Measurements from ENCODE around the gene IGSF21. TPM values are rescaled to one million over a fixed set of nuclear protein-coding genes. Genes with fewer than 3 reads are reported as not detected.

The IGSF21 gene
- polyA plus RNA-seq, 2 of the 4 experiments (the other 2 are of a cell fraction): not detected

DNA sequence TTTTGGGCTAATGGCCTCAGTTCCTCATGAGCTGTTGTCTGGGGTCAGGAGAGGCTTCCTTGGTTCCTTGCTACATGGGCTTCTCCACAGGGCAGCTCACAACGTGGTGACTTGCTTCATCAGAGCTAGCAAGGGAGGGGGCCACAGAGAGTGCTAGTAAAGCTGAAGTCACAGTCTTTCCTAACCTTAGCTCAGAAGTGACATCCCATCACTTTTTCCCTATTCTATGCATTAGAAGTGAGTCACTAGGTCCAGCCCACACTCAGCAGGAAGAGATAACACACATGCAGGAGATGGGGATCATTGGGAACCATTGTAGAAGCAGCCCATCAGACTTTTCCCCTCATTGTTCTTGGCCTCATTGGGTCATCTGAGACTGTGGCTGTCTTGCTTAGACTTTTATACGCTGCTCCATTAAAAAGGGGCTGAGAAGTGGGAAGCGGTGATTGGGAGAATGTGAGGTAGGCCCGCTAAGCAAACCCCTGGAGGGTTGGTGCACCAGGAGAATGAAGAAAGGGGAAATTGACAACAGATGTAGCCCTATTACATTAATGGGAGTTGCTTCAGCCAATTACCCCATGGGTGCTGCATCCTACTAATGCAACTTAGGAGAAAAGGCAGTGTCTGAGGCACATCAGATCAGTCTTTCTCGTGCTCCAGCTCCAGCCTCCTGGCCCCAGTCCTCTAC, 22.1 kb upstream of the IGSF21 start:
- 28% methylated on average over 5 of the region's 5 CpGs for WGBS (ENCODE audit: missing lambda C conversion rate)
- DNase-seq (ENCODE audit: low read depth in 1 of 2, low spot score in 1 of 2) (no peak), FAIRE-seq (no peak), ATAC-seq (no peak)
- no peak for TF ChIP-seq RARB (CRISPR knock-in tag; IDR thresholded peaks at IDR 0.05)
- TF ChIP-seq FOXS1 (CRISPR knock-in tag; IDR thresholded peaks at IDR 0.05): no peak
- TF ChIP-seq CHD4 (IDR thresholded peaks at IDR 0.05; ENCODE audit: borderline replicate concordance): no peak
- TF ChIP-seq HOXB13 (CRISPR knock-in tag; IDR thresholded peaks at IDR 0.05; ENCODE audit: low read depth): no peak
- no peak for TF ChIP-seq GATA3 (IDR thresholded peaks at IDR 0.05; ENCODE audit: borderline replicate concordance)
- no peak for TF ChIP-seq HES2 (IDR thresholded peaks at IDR 0.05)
- no peak for TF ChIP-seq ZSCAN20 (CRISPR knock-in tag; IDR thresholded peaks at IDR 0.05)
- TF ChIP-seq, protein P1, sequence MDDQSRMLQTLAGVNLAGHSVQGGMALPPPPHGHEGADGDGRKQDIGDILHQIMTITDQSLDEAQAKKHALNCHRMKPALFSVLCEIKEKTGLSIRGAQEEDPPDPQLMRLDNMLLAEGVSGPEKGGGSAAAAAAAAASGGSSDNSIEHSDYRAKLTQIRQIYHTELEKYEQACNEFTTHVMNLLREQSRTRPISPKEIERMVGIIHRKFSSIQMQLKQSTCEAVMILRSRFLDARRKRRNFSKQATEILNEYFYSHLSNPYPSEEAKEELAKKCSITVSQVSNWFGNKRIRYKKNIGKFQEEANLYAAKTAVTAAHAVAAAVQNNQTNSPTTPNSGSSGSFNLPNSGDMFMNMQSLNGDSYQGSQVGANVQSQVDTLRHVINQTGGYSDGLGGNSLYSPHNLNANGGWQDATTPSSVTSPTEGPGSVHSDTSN (IDR thresholded peaks at IDR 0.05): no peak
- TF ChIP-seq MAZ (IDR thresholded peaks at IDR 0.05; ENCODE audit: borderline replicate concordance, low read depth, low read length): no peak
- TF ChIP-seq RFX5 (IDR thresholded peaks at IDR 0.05): no peak
- no peak for TF ChIP-seq JUN (IDR thresholded peaks at IDR 0.05)
- no peak for TF ChIP-seq HDAC2 (IDR thresholded peaks at IDR 0.05)
- ChIA-PET POLR2A (no interaction called here), CTCF (interaction anchor here (1.7 kb wide), 1 partner anchor 15 kb away, joined by 5 read pairs; no protein-coding TSS in a partner anchor)
- Histone ChIP-seq H3K4me3 (no peak overlapping the region), H3K9me3 (no peaks in the 10 kb centered on the region), H3K4me2 (no peak overlapping the region), H3K27ac (no peak overlapping the region), H3K4me1 (no peaks in the 10 kb centered on the region)

DNA sequence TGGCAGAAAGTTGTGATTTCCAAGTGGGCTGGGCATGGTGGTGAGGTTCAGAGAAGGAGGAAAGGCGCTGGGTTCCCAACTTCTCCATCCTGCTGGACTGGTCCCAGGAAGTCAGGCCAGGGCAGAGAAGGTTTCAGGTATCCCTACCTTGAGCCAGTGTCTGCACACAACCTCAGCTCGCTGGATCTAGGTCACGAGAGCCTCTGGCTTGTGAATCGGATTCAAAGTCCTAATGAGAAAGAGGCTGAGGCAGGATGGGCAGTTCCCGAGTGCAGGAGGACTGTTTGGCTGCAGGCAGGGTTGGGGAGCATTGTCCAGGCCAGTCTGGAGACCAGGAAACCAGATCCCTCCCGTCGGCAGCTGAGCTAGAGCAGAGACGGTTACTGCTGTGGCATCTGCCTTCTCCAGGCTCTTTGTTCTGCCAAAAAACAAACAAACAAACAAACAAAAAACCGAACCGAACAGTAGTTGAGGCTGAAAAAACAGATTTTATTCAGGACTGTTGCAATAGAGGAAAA, 19.5 kb upstream of the IGSF21 start:
- ATAC-seq (no peak), FAIRE-seq (no peak), DNase-seq (ENCODE audit: low read depth in 1 of 2, low spot score in 1 of 2) (no peak)
- Histone ChIP-seq H3K27ac (no peak overlapping the region), H3K9me3 (no peaks in the 10 kb centered on the region), H3K4me1 (no peaks in the 10 kb centered on the region), H3K4me2 (no peak overlapping the region), H3K4me3 (no peak overlapping the region)
- ChIA-PET CTCF (no interaction called here), POLR2A (no interaction called here)
- no peak for TF ChIP-seq EHF (CRISPR knock-in tag; IDR thresholded peaks at IDR 0.05)
- no peak for TF ChIP-seq HEYL (CRISPR knock-in tag; IDR thresholded peaks at IDR 0.05)
- TF ChIP-seq ZSCAN20 (CRISPR knock-in tag; IDR thresholded peaks at IDR 0.05): no peak
- TF ChIP-seq CBX8 (IDR thresholded peaks at IDR 0.05): no peak
- TF ChIP-seq TFCP2L1 (CRISPR knock-in tag; IDR thresholded peaks at IDR 0.05): no peak
- TF ChIP-seq SMC3 (IDR thresholded peaks at IDR 0.05): no peak
- no peak for TF ChIP-seq CHD4 (IDR thresholded peaks at IDR 0.05; ENCODE audit: borderline replicate concordance)
- no peak for TF ChIP-seq HOXB5 (CRISPR knock-in tag; IDR thresholded peaks at IDR 0.05)
- no peak for TF ChIP-seq NR3C1 (IDR thresholded peaks at IDR 0.05)
- TF ChIP-seq, protein P2, sequence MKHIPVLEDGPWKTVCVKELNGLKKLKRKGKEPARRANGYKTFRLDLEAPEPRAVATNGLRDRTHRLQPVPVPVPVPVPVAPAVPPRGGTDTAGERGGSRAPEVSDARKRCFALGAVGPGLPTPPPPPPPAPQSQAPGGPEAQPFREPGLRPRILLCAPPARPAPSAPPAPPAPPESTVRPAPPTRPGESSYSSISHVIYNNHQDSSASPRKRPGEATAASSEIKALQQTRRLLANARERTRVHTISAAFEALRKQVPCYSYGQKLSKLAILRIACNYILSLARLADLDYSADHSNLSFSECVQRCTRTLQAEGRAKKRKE (CRISPR knock-in tag; IDR thresholded peaks at IDR 0.05; ENCODE audit: low read depth): no peak
- TF ChIP-seq MAX (IDR thresholded peaks at IDR 0.05): no peak
- no peak for TF ChIP-seq HDAC2 (IDR thresholded peaks at IDR 0.05)
- TF ChIP-seq RNF2 (IDR thresholded peaks at IDR 0.05; ENCODE audit: borderline replicate concordance, low read depth): no peak
- TF ChIP-seq EP300 (IDR thresholded peaks at IDR 0.05): no peak
- TF ChIP-seq FOSB (CRISPR knock-in tag; IDR thresholded peaks at IDR 0.05): no peak
- TF ChIP-seq POLR2AphosphoS2 (conservative IDR thresholded peaks at IDR 0.05; ENCODE audit: low read length): no peak
- no peak for TF ChIP-seq REST (IDR thresholded peaks at IDR 0.05)
- no peak for TF ChIP-seq MAZ (IDR thresholded peaks at IDR 0.05; ENCODE audit: borderline replicate concordance, low read depth, low read length)
- 8% methylated on average over 6 of the region's 10 CpGs for WGBS (ENCODE audit: missing lambda C conversion rate)
